ENCODE results near the gene TLCD5.

DNA sequence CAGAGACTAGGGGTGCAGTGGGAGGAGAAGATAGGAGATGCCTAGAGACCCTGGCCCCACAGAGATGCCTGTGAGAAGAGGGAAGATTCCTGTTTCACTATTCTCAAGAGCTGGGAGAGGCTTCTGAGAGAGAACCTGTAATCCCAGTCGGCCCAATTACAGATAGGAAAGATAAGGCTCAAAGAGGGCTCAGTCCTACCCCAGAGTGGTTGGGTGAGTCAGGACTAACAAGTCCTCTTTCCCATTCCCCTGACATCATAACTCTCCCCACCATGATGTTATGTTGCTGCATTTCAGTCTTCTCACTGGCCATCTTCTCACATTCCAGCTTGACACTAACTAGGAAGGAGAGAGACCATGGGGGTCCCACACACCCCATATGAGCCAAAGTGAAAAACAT is 29.0 kb downstream of the TLCD5 start:
- no peak for TF ChIP-seq POLR2A (IDR thresholded peaks at IDR 0.05)
- TF ChIP-seq, protein P1, sequence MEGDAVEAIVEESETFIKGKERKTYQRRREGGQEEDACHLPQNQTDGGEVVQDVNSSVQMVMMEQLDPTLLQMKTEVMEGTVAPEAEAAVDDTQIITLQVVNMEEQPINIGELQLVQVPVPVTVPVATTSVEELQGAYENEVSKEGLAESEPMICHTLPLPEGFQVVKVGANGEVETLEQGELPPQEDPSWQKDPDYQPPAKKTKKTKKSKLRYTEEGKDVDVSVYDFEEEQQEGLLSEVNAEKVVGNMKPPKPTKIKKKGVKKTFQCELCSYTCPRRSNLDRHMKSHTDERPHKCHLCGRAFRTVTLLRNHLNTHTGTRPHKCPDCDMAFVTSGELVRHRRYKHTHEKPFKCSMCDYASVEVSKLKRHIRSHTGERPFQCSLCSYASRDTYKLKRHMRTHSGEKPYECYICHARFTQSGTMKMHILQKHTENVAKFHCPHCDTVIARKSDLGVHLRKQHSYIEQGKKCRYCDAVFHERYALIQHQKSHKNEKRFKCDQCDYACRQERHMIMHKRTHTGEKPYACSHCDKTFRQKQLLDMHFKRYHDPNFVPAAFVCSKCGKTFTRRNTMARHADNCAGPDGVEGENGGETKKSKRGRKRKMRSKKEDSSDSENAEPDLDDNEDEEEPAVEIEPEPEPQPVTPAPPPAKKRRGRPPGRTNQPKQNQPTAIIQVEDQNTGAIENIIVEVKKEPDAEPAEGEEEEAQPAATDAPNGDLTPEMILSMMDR (IDR thresholded peaks at IDR 0.05) = no peak

Data from uterus (tissue), 2 donors.